K562 (cell line): ENCODE measurements around the gene CYP2C8. TPM values are rescaled to one million over a fixed set of nuclear protein-coding genes. Genes with fewer than 3 reads are reported as not detected.

Experiments
- ATAC-seq: fragments of 200-7000 bp; cut with Tn5 transposase; 3 replicates; pipeline ENCODE4 v1.9.1; 2020; ENCODE audit warnings: moderate library complexity
- BruUV-seq: library from RNA; stranded (reverse); fragments of 400-500 nt; replicated peaks from 2 replicates; lab custom pipeline; 2021; lab: Mats Ljungman, UMichigan
- CTCF ChIA-PET: fragments of 300-600 bp; formaldehyde crosslinking; extraction: SDS; loops from one replicate; lab custom pipeline; 2021; ENCODE audit warnings: low intra/inter-chr PET ratio; lab: Yijun Ruan, JAX
- POLR2A ChIA-PET: fragments of 300-600, 350-650 bp; sonication (Branson Sonifier 250); formaldehyde crosslinking; extraction: SDS; loops from one replicate; lab custom pipeline; 2021; ENCODE audit warnings: antibody characterized with exemption, inconsistent platforms; lab: Yijun Ruan, JAX
- DNase-seq, 4 experiments: peaks; one replicate each; pipeline versions ENCODE4 v3.0.0 to v3.0.0-alpha.2; 2011 to 2018; ENCODE audit warnings: low spot score in 3 of 4, mixed read lengths in 3 of 4; ENCODE audit errors: extremely low read depth in 1 of 4
- FAIRE-seq: peaks from 2 replicates; lab custom pipeline; 2011; peaks lifted over from hg19 to GRCh38; lab: Jason Lieb, UNC
- H2AFZ ChIP-seq: 2 replicates; pipeline ENCODE4 v1.6.0; 2011; ENCODE audit warnings: low read depth, low read length, control low read depth, inconsistent platforms
- H3K27ac ChIP-seq: fragments of 200-600 bp; 3 replicates; pipeline ENCODE4 v1.8.0; 2011; ENCODE audit warnings: low read depth, mild to moderate bottlenecking, control low read depth, inconsistent platforms, low read length, moderate library complexity, mixed read lengths; ENCODE audit errors: extremely low read depth
- H3K27me3 ChIP-seq, 2 experiments: fragments of 300-600 bp in 1 of 2; 2 replicates in 1 of 2; 3 replicates in 1 of 2; pipeline versions ENCODE4 v1.6.0 to v1.8.0; 2011; ENCODE audit warnings: inconsistent platforms in 2 of 2, low read length in 2 of 2, mild to moderate bottlenecking in 1 of 2, mixed read lengths in 1 of 2, moderate library complexity in 1 of 2; ENCODE audit not compliant: control insufficient read depth in 2 of 2, insufficient read depth in 2 of 2
- H3K36me3 ChIP-seq: fragments of 300-600 bp; 3 replicates; pipeline ENCODE4 v1.8.0; 2011; ENCODE audit warnings: mild to moderate bottlenecking, low read length, inconsistent platforms; ENCODE audit not compliant: control insufficient read depth, insufficient read depth
- H3K4me1 ChIP-seq, 2 experiments: fragments of 200-600 bp in 1 of 2; replicated peaks in 1 of 2; 2 replicates in 1 of 2; 3 replicates in 1 of 2; pipeline versions ENCODE4 v1.5.1 to v1.8.0; 2011; ENCODE audit warnings: inconsistent platforms in 2 of 2, low read length in 2 of 2, mild to moderate bottlenecking in 1 of 2, mixed read lengths in 1 of 2, moderate library complexity in 1 of 2; ENCODE audit not compliant: control insufficient read depth in 2 of 2, insufficient read depth in 2 of 2
- H3K4me2 ChIP-seq: 2 replicates; pipeline ENCODE4 v1.6.1; 2011; ENCODE audit warnings: low read length, control low read depth, inconsistent platforms, mixed read lengths; ENCODE audit not compliant: insufficient read depth
- H3K4me3 ChIP-seq: fragments of 200-600 bp; sonication (generic), shearing (Covaris generic); 2 replicates; pipeline ENCODE4 v1.5.1; 2016; ENCODE audit warnings: control low read depth, inconsistent platforms
- H3K79me2 ChIP-seq: fragments of 200-600 bp; 3 replicates; pipeline ENCODE4 v1.8.0; 2011; ENCODE audit warnings: low read length, inconsistent platforms; ENCODE audit not compliant: control insufficient read depth, insufficient read depth
- H3K9ac ChIP-seq, 2 experiments: 2 replicates each; pipeline versions ENCODE4 v1.6.0 to v1.6.1; 2011; ENCODE audit warnings: low read depth in 2 of 2, low read length in 2 of 2, control low read depth in 1 of 2, inconsistent platforms in 1 of 2, mild to moderate bottlenecking in 1 of 2, mixed read lengths in 1 of 2; ENCODE audit not compliant: insufficient read depth in 1 of 2
- H3K9me1 ChIP-seq: one replicate; pipeline ENCODE4 v1.6.0; 2011; ENCODE audit warnings: inconsistent platforms, mild to moderate bottlenecking, low read length, moderate library complexity; ENCODE audit not compliant: control insufficient read depth, insufficient read depth
- H3K9me3 ChIP-seq: replicated peaks from 2 replicates; pipeline ENCODE4 v1.5.1; 2011; ENCODE audit warnings: low read depth, low read length, inconsistent platforms; ENCODE audit not compliant: control insufficient read depth, insufficient read depth
- H4K20me1 ChIP-seq: replicated peaks from 2 replicates; pipeline ENCODE4 v1.6.1; 2011; ENCODE audit warnings: low read length, inconsistent platforms, mixed read lengths; ENCODE audit not compliant: control insufficient read depth, insufficient read depth
- ARHGAP35 ChIP-seq: fragments of 450-650 bp; IDR thresholded peaks from 2 replicates; pipeline ENCODE4 v1.6.1; 2018; ENCODE audit not compliant: partially characterized antibody
- BHLHE40 ChIP-seq: IDR thresholded peaks from 2 replicates; pipeline ENCODE4 v1.6.1; 2011; ENCODE audit warnings: low read length, improper control_type of control experiment
- IRF2 ChIP-seq: sonication (generic); formaldehyde crosslinking; IDR thresholded peaks from 2 replicates; pipeline ENCODE4 v1.8.1; 2022; ENCODE audit warnings: mild to moderate bottlenecking, missing genetic modification reagents
- NEUROD1 ChIP-seq: fragments of 150-350 bp; IDR thresholded peaks from 2 replicates; pipeline ENCODE4 v1.6.1; 2014; ENCODE audit warnings: borderline replicate concordance, low read length, low read depth; ENCODE audit not compliant: partially characterized antibody
- POLR2AphosphoS5 ChIP-seq: IDR thresholded peaks from 2 replicates; pipeline ENCODE4 v1.6.1; 2011; ENCODE audit warnings: mild to moderate bottlenecking, low read depth, low read length, moderate library complexity; ENCODE audit not compliant: control insufficient read depth, insufficient read depth
- SMARCA4 ChIP-seq: fragments of 450-650 bp; IDR thresholded peaks from 2 replicates; pipeline ENCODE4 v1.6.1; 2016
- SREBF2 ChIP-seq: sonication (generic); formaldehyde crosslinking; IDR thresholded peaks from 2 replicates; pipeline ENCODE4 v1.4.0; 2020; ENCODE audit warnings: mild to moderate bottlenecking, missing genetic modification reagents
- WGBS: fragments of 100-300 bp; shearing (Covaris generic); methylation state at CpG from one replicate; pipeline ENCODE4 v1.1.6; 2016; ENCODE audit warnings: low coverage, mixed read lengths; ENCODE audit not compliant: insufficient coverage; ENCODE audit errors: missing lambda C conversion rate; 5-methylcytosine and 5-hydroxymethylcytosine counted together
- in situ Hi-C: fragments of 300-500 bp; cut with MboI; formaldehyde crosslinking; loops from 4 replicates; pipeline ENCODE4 v1.15.0; 2018; ENCODE audit warnings: inconsistent platforms, mixed read lengths
- intact Hi-C: fragments of 100-400 bp; cut with micrococcal nuclease; formaldehyde crosslinking; loops from 2 replicates; pipeline ENCODE4 v1.14.2; 2022
- polyA plus RNA-seq, 8 experiments: library from polyadenylated mRNA; depleted of rRNA in 4 of 8; stranded (reverse) in 5 of 8; unstranded in 3 of 8; fragments of >200 nt; fragmentation: Nextera tagmentation in 2 of 8; fragmentation: Illumina TruSeq in 1 of 8; extraction: Ambion mirVana in 2 of 8; extraction: Trizol in 1 of 8; gene quantifications; 2 replicates each; pipeline versions ENCODE4 v1.2.1 to v1.2.3, GENCODE V29; 2011 to 2014; ENCODE audit warnings: inconsistent platforms in 1 of 8, missing spikeins in 1 of 8
- total RNA-seq, 7 experiments: library from RNA; depleted of rRNA in 6 of 7; stranded (reverse); fragments of >200 nt in 6 of 7; fragmentation: Illumina TruSeq in 2 of 7; extraction: Trizol in 2 of 7; gene quantifications; 2 replicates each; pipeline versions ENCODE4 v1.2.1 to v1.2.3, GENCODE V29; 2011 to 2021; ENCODE audit warnings: low replicate concordance in 1 of 7
- TF ChIP-seq, protein P1 (sequence below), 2 experiments: fragments of 450-650 bp in 1 of 2; sonication (generic) in 1 of 2; formaldehyde crosslinking in 1 of 2; IDR thresholded peaks in 1 of 2; conservative IDR thresholded peaks in 1 of 2; 2 replicates each; pipeline versions ENCODE4 v1.6.1 to v1.8.1; 2016 to 2023; ENCODE audit warnings: mild to moderate bottlenecking in 2 of 2, moderate library complexity in 2 of 2, inconsistent platforms in 1 of 2, missing genetic modification reagents in 1 of 2
- TF ChIP-seq, protein P2 (sequence below): fragments of 250-450 bp; sonication (Bioruptor Pico); IDR thresholded peaks from 2 replicates; pipeline ENCODE4 v1.9.0; 2021; ENCODE audit warnings: mild to moderate bottlenecking
- TF ChIP-seq, protein P3 (sequence below): fragments of 450-650 bp; IDR thresholded peaks from 2 replicates; pipeline ENCODE4 v1.6.1; 2014; ENCODE audit warnings: low read depth, mild to moderate bottlenecking, moderate library complexity, borderline replicate concordance

The CYP2C8 gene
- total and polyA plus RNA-seq, 9 of the 15 experiments (the other 6 are each of a cell fraction or from before 2014, with no cell fraction given), result 0.06 to 0.16 (median 0.10) TPM; not detected in 5

DNA sequence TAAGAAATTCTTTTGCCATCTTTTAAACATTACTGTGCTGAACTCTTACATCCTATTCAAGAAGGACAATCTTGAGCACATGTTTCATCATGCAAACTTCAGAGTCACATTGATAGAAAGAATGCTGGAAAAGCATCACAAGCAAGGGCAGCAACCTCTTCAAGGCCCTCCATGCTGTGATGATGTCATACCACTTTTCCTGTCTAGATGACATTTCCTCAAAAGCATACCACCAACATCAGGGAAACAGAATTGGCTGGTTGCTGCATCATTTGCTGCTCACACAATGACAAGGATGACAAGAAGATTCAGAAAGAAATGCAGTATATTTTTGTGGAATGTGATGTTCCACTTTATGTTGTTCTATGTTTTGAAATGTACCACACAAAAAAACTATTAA, 37.6 kb downstream of the CYP2C8 start (continued):
- TF ChIP-seq, protein P1, sequence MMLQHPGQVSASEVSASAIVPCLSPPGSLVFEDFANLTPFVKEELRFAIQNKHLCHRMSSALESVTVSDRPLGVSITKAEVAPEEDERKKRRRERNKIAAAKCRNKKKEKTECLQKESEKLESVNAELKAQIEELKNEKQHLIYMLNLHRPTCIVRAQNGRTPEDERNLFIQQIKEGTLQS (IDR thresholded peaks at IDR 0.05), result peak; percentile 69
- TF ChIP-seq, protein P1 (CRISPR knock-in tag; conservative IDR thresholded peaks at IDR 0.05), result no peak
- TF ChIP-seq, protein P2, sequence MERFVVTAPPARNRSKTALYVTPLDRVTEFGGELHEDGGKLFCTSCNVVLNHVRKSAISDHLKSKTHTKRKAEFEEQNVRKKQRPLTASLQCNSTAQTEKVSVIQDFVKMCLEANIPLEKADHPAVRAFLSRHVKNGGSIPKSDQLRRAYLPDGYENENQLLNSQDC, result no peak
- no peak for TF ChIP-seq BHLHE40

DNA sequence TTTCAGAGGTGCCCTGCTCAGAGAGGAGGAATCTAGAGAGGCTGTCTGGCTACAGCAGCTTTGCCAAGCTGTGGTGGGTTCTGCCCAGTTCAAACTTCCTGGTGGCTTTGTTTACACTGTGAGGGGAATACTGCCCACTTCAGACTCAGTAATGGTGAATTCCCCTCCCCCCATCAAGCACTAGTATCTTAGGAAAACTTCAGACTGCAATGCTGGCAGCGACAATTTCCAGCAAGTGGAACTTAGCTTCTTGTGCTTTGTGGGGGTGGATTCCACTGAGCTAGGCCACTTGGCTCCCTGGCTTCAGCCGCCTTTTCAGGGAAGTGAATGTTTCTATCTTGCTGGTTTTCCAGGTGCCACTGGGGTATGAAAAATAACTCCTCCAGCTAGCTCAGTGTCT, 42.8 kb downstream of the CYP2C8 start:
- in situ Hi-C loops, result no loop called here
- Histone ChIP-seq H4K20me1 (no peaks in the 10 kb centered on the region), H3K4me3 (no peak overlapping the region), H3K9me1 (no peaks in the 10 kb centered on the region), H3K79me2 (no peaks in the 10 kb centered on the region), H3K36me3 (no peaks in the 10 kb centered on the region), H3K9me3 (no peaks in the 10 kb centered on the region), H2AFZ (no peak overlapping the region), H3K4me2 (no peak overlapping the region), H3K27ac (no peak overlapping the region), H3K27me3 (no peaks in the 10 kb centered on the region), H3K9ac (no peak overlapping the region), H3K4me1 (no peaks in the 10 kb centered on the region)
- WGBS, result 0% methylated on average over 2 of the region's 2 CpGs
- FAIRE-seq (no peak), ATAC-seq (no peak), DNase-seq (no peak)
- no TSS peak for BruUV-seq
- POLR2A ChIA-PET, result interaction anchor here (0.9 kb wide), 1 partner anchor 13 kb away, joined by 3 read pairs; no protein-coding TSS in a partner anchor
- CTCF ChIA-PET, result no interaction called here
- TF ChIP-seq, protein P1 (IDR thresholded peaks at IDR 0.05), result no peak
- TF ChIP-seq, protein P1 (CRISPR knock-in tag; conservative IDR thresholded peaks at IDR 0.05), result no peak
- TF ChIP-seq SMARCA4 (no peak), ARHGAP35 (no peak), NEUROD1 (no peak), POLR2AphosphoS5 (no peak), SREBF2 (CRISPR knock-in tag) (no peak), IRF2 (no peak)
- TF ChIP-seq, protein P3, sequence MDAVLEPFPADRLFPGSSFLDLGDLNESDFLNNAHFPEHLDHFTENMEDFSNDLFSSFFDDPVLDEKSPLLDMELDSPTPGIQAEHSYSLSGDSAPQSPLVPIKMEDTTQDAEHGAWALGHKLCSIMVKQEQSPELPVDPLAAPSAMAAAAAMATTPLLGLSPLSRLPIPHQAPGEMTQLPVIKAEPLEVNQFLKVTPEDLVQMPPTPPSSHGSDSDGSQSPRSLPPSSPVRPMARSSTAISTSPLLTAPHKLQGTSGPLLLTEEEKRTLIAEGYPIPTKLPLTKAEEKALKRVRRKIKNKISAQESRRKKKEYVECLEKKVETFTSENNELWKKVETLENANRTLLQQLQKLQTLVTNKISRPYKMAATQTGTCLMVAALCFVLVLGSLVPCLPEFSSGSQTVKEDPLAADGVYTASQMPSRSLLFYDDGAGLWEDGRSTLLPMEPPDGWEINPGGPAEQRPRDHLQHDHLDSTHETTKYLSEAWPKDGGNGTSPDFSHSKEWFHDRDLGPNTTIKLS, result no peak
- intact Hi-C loops, result no loop called here
